Activated B cell treated with CpG ODN at 0.5 μM for 24 hours (primary cell): ENCODE data around the gene PRKN. TPM values are rescaled to one million over a fixed set of nuclear protein-coding genes. Genes with fewer than 3 reads are reported as not detected.

Experiments
- ATAC-seq: fragments of 200-7000 bp; cut with Tn5 transposase; one replicate; pipeline ENCODE4 v1.10.0; 2021; ENCODE audit warnings: low read depth, mild to moderate bottlenecking, moderate library complexity
- CTCF ChIA-PET: fragments of 350-600 bp; sonication (Branson Sonifier 250); formaldehyde crosslinking; loops from one replicate; lab custom pipeline; 2021; ENCODE audit warnings: antibody characterized with exemption; lab: Charles Lee
- POLR2A ChIA-PET: fragments of 350-600 bp; sonication (Branson Sonifier 250); formaldehyde crosslinking; loops from one replicate; lab custom pipeline; 2021; ENCODE audit warnings: antibody characterized with exemption; lab: Charles Lee
- DNase-seq: peaks from one replicate; pipeline ENCODE4 v3.0.0; 2022
- H3K27ac Mint-ChIP-seq: one replicate; pipeline ENCODE4 v1.8.0; 2020; ENCODE audit warnings: mixed read lengths
- H3K27me3 Mint-ChIP-seq: one replicate; pipeline ENCODE4 v1.8.0; 2021; ENCODE audit warnings: mixed read lengths
- H3K36me3 Mint-ChIP-seq: one replicate; pipeline ENCODE4 v1.8.0; 2021; ENCODE audit warnings: low read depth, mixed read lengths
- H3K4me1 Mint-ChIP-seq: one replicate; pipeline ENCODE4 v1.8.0; 2021; ENCODE audit warnings: mixed read lengths
- H3K4me3 Mint-ChIP-seq: one replicate; pipeline ENCODE4 v1.8.0; 2020; ENCODE audit warnings: mild to moderate bottlenecking, mixed read lengths
- H3K9me3 Mint-ChIP-seq: one replicate; pipeline ENCODE4 v1.8.0; 2020; ENCODE audit warnings: mixed read lengths
- intact Hi-C: fragments of 100-400 bp; cut with micrococcal nuclease; formaldehyde crosslinking; loops from one replicate; pipeline ENCODE4 v1.15.1; 2024
- total RNA-seq: library from RNA; stranded (reverse); gene quantifications from 2 replicates; pipeline ENCODE4 v1.2.3, GENCODE V29; 2022
- TF ChIP-seq, protein P1 (sequence below): fragments of 200-600 bp; IDR thresholded peaks from one replicate; pipeline ENCODE4 v1.8.0; 2022; ENCODE audit warnings: antibody characterized with exemption, mild to moderate bottlenecking

The PRKN gene
- total RNA-seq, 1 donor from 2014 or later: 2.3 TPM

DNA sequence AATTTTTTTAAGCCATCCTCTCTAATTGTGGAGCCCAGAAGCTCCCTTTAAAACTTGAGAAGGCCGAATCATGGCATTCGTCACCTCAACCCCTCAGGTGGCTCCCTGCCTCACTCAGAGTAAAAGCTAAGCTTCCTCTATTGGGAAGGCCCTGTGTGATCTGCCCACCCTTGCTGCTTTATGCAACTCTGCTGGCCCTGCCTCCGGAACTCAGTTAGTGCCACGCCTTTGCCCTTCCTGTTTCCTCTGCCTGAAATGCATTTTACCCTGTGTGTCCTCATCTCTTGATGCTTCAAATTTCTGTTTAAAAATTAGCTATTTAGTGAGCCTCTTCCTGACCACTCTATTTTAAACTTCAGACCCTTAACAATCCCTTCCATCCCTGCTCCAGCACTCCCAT lies 5.9 kb upstream of the PRKN start:
- H3K4me1 Mint-ChIP-seq: no peaks in the 10 kb centered on the region
- POLR2A ChIA-PET: no interaction called here
- no peak for ATAC-seq
- no peaks in the 10 kb centered on the region for H3K9me3 Mint-ChIP-seq
- TF ChIP-seq, protein P1, sequence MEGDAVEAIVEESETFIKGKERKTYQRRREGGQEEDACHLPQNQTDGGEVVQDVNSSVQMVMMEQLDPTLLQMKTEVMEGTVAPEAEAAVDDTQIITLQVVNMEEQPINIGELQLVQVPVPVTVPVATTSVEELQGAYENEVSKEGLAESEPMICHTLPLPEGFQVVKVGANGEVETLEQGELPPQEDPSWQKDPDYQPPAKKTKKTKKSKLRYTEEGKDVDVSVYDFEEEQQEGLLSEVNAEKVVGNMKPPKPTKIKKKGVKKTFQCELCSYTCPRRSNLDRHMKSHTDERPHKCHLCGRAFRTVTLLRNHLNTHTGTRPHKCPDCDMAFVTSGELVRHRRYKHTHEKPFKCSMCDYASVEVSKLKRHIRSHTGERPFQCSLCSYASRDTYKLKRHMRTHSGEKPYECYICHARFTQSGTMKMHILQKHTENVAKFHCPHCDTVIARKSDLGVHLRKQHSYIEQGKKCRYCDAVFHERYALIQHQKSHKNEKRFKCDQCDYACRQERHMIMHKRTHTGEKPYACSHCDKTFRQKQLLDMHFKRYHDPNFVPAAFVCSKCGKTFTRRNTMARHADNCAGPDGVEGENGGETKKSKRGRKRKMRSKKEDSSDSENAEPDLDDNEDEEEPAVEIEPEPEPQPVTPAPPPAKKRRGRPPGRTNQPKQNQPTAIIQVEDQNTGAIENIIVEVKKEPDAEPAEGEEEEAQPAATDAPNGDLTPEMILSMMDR: no peak
- CTCF ChIA-PET: no interaction called here
- intact Hi-C loops: no loop called here
- H3K4me3 Mint-ChIP-seq: no peak overlapping the region
- no peak overlapping the region for H3K27ac Mint-ChIP-seq
- DNase-seq: no peak
- no peaks in the 10 kb centered on the region for H3K27me3 Mint-ChIP-seq
- no peaks in the 10 kb centered on the region for H3K36me3 Mint-ChIP-seq

DNA sequence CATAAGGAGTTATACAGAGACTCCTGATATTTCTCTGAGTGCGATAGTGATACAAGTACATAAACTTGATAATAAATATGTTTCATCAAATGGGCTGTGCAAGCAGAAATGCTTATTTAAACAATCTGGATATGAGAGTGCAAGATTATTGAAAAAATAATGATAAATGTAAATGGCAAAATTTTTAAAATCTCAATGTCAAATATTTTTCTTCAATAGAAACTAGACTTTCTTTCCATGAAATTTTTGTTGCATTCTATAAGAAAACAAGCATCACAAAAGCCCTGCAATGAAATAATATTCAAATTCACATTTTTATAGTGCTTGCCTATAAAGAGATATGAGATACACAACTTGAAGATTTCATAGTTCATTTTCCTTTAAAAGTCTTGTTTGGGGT lies 2.9 kb upstream of the PRKN start:
- H3K27me3 Mint-ChIP-seq: no peaks in the 10 kb centered on the region
- CTCF ChIA-PET: no interaction called here
- no peak overlapping the region for H3K27ac Mint-ChIP-seq
- POLR2A ChIA-PET: no interaction called here
- TF ChIP-seq, protein P1: no peak
- H3K4me3 Mint-ChIP-seq: no peak overlapping the region
- intact Hi-C loops: no loop called here
- H3K4me1 Mint-ChIP-seq: peaks cover 10% of the 10 kb centered on the region
- DNase-seq (no peak), ATAC-seq (no peak)
- no peaks in the 10 kb centered on the region for H3K36me3 Mint-ChIP-seq
- no peaks in the 10 kb centered on the region for H3K9me3 Mint-ChIP-seq

DNA sequence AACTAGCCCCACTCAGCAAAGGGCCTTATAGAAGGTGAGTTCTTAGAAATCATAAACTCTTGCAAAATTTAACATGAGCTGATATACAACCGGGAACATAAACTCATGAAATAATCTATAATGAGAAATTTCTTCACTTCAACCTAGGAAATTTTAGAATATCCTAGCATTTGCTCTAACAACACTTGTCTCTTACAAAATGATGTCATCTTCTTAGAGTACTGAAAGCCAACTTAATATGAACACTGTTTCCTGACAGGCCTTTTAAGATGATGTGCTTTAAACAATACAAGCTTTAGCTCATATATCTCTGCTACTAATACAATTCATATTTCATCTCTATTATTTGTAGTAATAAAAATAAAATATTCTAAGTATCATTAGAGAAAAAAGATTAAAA lies 1.1 kb upstream of the PRKN start:
- ChIA-PET POLR2A (no interaction called here), CTCF (no interaction called here)
- TF ChIP-seq, protein P1: no peak
- no peaks in the 10 kb centered on the region for H3K36me3 Mint-ChIP-seq
- H3K27me3 Mint-ChIP-seq: no peaks in the 10 kb centered on the region
- peaks cover 10% of the 10 kb centered on the region for H3K4me1 Mint-ChIP-seq
- no peak overlapping the region for H3K27ac Mint-ChIP-seq
- H3K9me3 Mint-ChIP-seq: no peaks in the 10 kb centered on the region
- DNase-seq: no peak
- intact Hi-C loops: loop anchor here (5.0 kb wide), 1 partner anchor 1336 kb away; no protein-coding TSS in a partner anchor
- no peak for ATAC-seq
- no peak overlapping the region for H3K4me3 Mint-ChIP-seq

DNA sequence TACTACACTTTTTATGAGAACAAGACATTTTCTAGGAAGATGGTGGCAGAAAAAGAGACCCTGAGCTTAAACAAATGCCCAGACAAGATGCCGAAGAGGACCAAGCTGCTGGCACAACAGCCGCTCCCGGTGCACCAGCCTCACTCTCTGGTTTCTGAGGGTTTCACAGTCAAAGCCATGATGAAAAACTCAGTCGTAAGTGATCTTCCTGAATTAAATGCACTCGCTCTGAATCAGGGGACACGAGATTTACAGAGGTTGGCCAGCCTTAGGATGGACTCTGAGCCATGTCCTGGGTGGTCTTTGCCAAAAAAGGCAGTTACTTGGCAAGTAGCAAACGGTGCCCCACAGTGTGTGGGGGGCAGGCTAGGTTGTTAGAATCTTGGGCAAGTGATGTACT lies 631 bp upstream of the PRKN start:
- Mint-ChIP-seq H3K36me3 (no peaks in the 10 kb centered on the region), H3K27ac (peak overlapping the region; percentile 78), H3K27me3 (no peaks in the 10 kb centered on the region), H3K9me3 (no peaks in the 10 kb centered on the region), H3K4me3 (peak overlapping the region; percentile 95), H3K4me1 (peaks cover 10% of the 10 kb centered on the region)
- intact Hi-C loops: loop anchor here (5.0 kb wide), 1 partner anchor 1336 kb away; no protein-coding TSS in a partner anchor
- CTCF ChIA-PET: no interaction called here
- TF ChIP-seq, protein P1: no peak
- ATAC-seq (no peak), DNase-seq (no peak)
- POLR2A ChIA-PET: no interaction called here

DNA sequence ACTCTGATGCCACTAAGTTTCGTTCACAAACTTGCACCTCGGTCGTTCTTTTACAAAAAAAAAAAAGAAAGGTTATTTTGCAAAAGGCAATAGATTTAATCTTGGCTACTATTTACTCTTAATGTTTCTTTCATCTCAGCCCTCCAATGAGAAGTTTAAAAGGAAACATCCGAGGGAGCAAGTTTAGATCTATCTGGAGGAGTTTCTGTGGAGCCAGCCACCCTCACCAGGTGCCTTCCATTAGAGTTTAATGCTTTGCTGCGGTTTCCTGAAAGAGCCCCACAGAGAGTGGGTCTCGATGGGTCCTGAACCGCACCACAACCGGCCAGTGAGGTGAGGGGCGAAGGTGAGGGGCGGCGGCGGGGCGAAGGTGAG lies 632 bp downstream of the PRKN start:
- intact Hi-C loops: loop anchor here (1.0 to 5.0 kb wide), 4 partner anchors 686 to 1736 kb away; partner anchors contain the start of gene MAP3K4
- Mint-ChIP-seq H3K9me3 (no peaks in the 10 kb centered on the region), H3K27me3 (no peaks in the 10 kb centered on the region), H3K36me3 (no peaks in the 10 kb centered on the region), H3K4me1 (peaks cover 10% of the 10 kb centered on the region), H3K27ac (peak overlapping the region; percentile 81), H3K4me3 (peak overlapping the region; percentile 95)
- POLR2A ChIA-PET: interaction anchor here (0.7 kb wide), 1 partner anchor 85 kb away, joined by 3 read pairs; no protein-coding TSS in a partner anchor
- CTCF ChIA-PET: no interaction called here
- ATAC-seq (peak; percentile 4), DNase-seq (no peak)
- TF ChIP-seq, protein P1: no peak
